ENCODE data around the gene SPINK8.
A peak's percentile ranks its signal among the peaks of the same experiment; 100 is the strongest.

Gene SPINK8

GRCh38 chr3:48301020-48301799 is 32.3 kb downstream of the SPINK8 start, which contains the start of gene NME6:
Gene NME6 (minus strand): TSS chr3:48301367.
- peak; percentile 96 for DNase-seq (ENCODE audit: extremely low read depth, insufficient read length)
- Histone ChIP-seq H3K27me3 (replicated peaks; ENCODE audit: control insufficient read depth, insufficient read depth, low read length) (no peaks in the 10 kb centered on the region), H3K36me3 (ENCODE audit: control insufficient read depth, insufficient read depth, low read length) (peaks cover 7% of the 10 kb centered on the region), H3K4me3 (replicated peaks; ENCODE audit: low read depth, low read length) (peak within 1 kb of the TSS; percentile 90)
- no peak for TF ChIP-seq CTCF (IDR thresholded peaks at IDR 0.05; ENCODE audit: insufficient read depth, low read length, poor library complexity, severe bottlenecking)

- Histone ChIP-seq H3K27me3 (replicated peaks; ENCODE audit: control insufficient read depth, insufficient read depth, low read length) (no peaks in the 10 kb centered on the region), H3K4me3 (replicated peaks; ENCODE audit: low read depth, low read length) (peak overlapping the region; percentile 90), H3K36me3 (ENCODE audit: control insufficient read depth, insufficient read depth, low read length) (peaks cover 8% of the 10 kb centered on the region)
- peak; percentile 56 for DNase-seq (ENCODE audit: extremely low read depth, insufficient read length)
- no peak for TF ChIP-seq CTCF (IDR thresholded peaks at IDR 0.05; ENCODE audit: insufficient read depth, low read length, poor library complexity, severe bottlenecking)
Measured at GRCh38 chr3:48299746-48300712, 33.4 kb downstream of the SPINK8 start.

GRCh38 chr3:48297111-48297810 is 36.2 kb downstream of the SPINK8 start:
- Histone ChIP-seq H3K36me3 (ENCODE audit: control insufficient read depth, insufficient read depth, low read length) (peaks cover 21% of the 10 kb centered on the region), H3K4me3 (replicated peaks; ENCODE audit: low read depth, low read length) (no peak overlapping the region), H3K27me3 (replicated peaks; ENCODE audit: control insufficient read depth, insufficient read depth, low read length) (no peaks in the 10 kb centered on the region)
- DNase-seq (ENCODE audit: extremely low read depth, insufficient read length), result no peak
- no peak for TF ChIP-seq CTCF (IDR thresholded peaks at IDR 0.05; ENCODE audit: insufficient read depth, low read length, poor library complexity, severe bottlenecking)

GRCh38 chr3:48296699-48297098 is 36.8 kb downstream of the SPINK8 start:
- Histone ChIP-seq H3K27me3 (replicated peaks; ENCODE audit: control insufficient read depth, insufficient read depth, low read length) (no peaks in the 10 kb centered on the region), H3K4me3 (replicated peaks; ENCODE audit: low read depth, low read length) (no peak overlapping the region), H3K36me3 (ENCODE audit: control insufficient read depth, insufficient read depth, low read length) (peaks cover 21% of the 10 kb centered on the region)
- no peak for DNase-seq (ENCODE audit: extremely low read depth, insufficient read length)
- no peak for TF ChIP-seq CTCF (IDR thresholded peaks at IDR 0.05; ENCODE audit: insufficient read depth, low read length, poor library complexity, severe bottlenecking)

GRCh38 chr3:48294611-48295263 is 38.7 kb downstream of the SPINK8 start:
- H3K4me3 ChIP-seq (replicated peaks; ENCODE audit: low read depth, low read length), result no peak overlapping the region
- no peak for DNase-seq (ENCODE audit: extremely low read depth, insufficient read length)
- H3K36me3 ChIP-seq (ENCODE audit: control insufficient read depth, insufficient read depth, low read length), result peaks cover 21% of the 10 kb centered on the region
- no peaks in the 10 kb centered on the region for H3K27me3 ChIP-seq (replicated peaks; ENCODE audit: control insufficient read depth, insufficient read depth, low read length)
- TF ChIP-seq CTCF (IDR thresholded peaks at IDR 0.05; ENCODE audit: insufficient read depth, low read length, poor library complexity, severe bottlenecking), result no peak
